ENCODE data around the gene CHRND. TPM values are rescaled to one million over a fixed set of nuclear protein-coding genes. Genes with fewer than 3 reads are reported as not detected.

CHRND gene
- polyA plus RNA-seq, 3 donors from 2014 or later: not detected

- Mint-ChIP-seq H3K27me3 (ENCODE audit: low read depth in 3 of 3) (peaks cover 7 to 10% (median 8%) of the 10 kb centered on the region in 3 donors), H3K27ac (peak overlapping the region in 1 of 6 donors; percentile 25), H3K36me3 (no peaks in the 10 kb centered on the region), H3K4me1 (peaks cover 0 to 3% of the 10 kb centered on the region in 2 donors), H3K9me3 (peaks cover 0 to 3% (median 0%) of the 10 kb centered on the region in 6 donors), H3K4me3 (peak overlapping the region in 2 of 5 donors; percentile 25 to 30)
- DNase-seq: no peak
These were observed 22.1 kb upstream of the CHRND start for GRCh38 chr2:232503809-232504323.

DNA sequence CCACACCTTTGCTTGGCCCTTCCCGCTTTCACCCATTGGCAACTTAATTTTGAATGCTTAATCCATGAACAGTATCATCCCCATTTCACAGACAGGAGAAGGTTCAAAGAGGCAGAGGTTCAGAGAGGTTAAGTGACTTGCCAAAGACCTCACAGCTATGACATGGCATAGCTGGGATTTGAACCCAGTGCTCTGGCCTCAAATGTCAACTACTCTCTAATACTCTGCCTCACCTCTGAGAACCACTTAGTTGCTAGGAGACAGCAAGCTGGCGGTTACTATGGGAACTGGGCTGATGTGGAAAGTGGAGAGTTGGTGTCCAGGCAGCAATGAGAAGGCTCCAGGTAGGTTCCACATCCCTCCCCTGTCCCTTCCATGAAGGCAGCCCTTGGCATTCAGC is 21.5 kb upstream of the CHRND start:
- H3K27ac Mint-ChIP-seq: peak overlapping the region in 1 of 6 donors; percentile 25
- H3K27me3 Mint-ChIP-seq (ENCODE audit: low read depth in 3 of 3): peaks cover 5 to 11% (median 10%) of the 10 kb centered on the region in 3 donors
- H3K4me1 Mint-ChIP-seq: peaks cover 0 to 3% of the 10 kb centered on the region in 2 donors
- DNase-seq: no peak
- H3K36me3 Mint-ChIP-seq: no peaks in the 10 kb centered on the region
- peak overlapping the region in 1 of 5 donors; percentile 38 for H3K4me3 Mint-ChIP-seq
- H3K9me3 Mint-ChIP-seq: peaks cover 0 to 3% (median 0%) of the 10 kb centered on the region in 6 donors

GRCh38 chr2:232505856-232506255 is 20.1 kb upstream of the CHRND start:
- H3K36me3 Mint-ChIP-seq: no peaks in the 10 kb centered on the region
- H3K27ac Mint-ChIP-seq: no peak overlapping the region
- H3K4me3 Mint-ChIP-seq: no peak overlapping the region
- H3K4me1 Mint-ChIP-seq: peaks cover 0 to 3% of the 10 kb centered on the region in 2 donors
- peaks cover 0 to 3% (median 0%) of the 10 kb centered on the region in 6 donors for H3K9me3 Mint-ChIP-seq
- DNase-seq: no peak
- H3K27me3 Mint-ChIP-seq (ENCODE audit: low read depth in 3 of 3): peaks cover 5 to 13% (median 10%) of the 10 kb centered on the region in 3 donors

- no peak for DNase-seq
- no peak overlapping the region for H3K4me3 Mint-ChIP-seq
- H3K9me3 Mint-ChIP-seq: peaks cover 0 to 3% (median 0%) of the 10 kb centered on the region in 6 donors
- no peaks in the 10 kb centered on the region for H3K36me3 Mint-ChIP-seq
- H3K4me1 Mint-ChIP-seq: peaks cover 0 to 3% of the 10 kb centered on the region in 2 donors
- peaks cover 5 to 13% (median 10%) of the 10 kb centered on the region in 3 donors for H3K27me3 Mint-ChIP-seq (ENCODE audit: low read depth in 3 of 3)
- H3K27ac Mint-ChIP-seq: no peak overlapping the region
These were observed 19.3 kb upstream of the CHRND start for GRCh38 chr2:232506709-232507108.

- H3K9me3 Mint-ChIP-seq: peaks cover 0 to 3% (median 0%) of the 10 kb centered on the region in 6 donors
- no peak overlapping the region for H3K4me3 Mint-ChIP-seq
- H3K27ac Mint-ChIP-seq: no peak overlapping the region
- no peak for DNase-seq
- H3K27me3 Mint-ChIP-seq (ENCODE audit: low read depth in 3 of 3): peaks cover 5 to 13% (median 6%) of the 10 kb centered on the region in 3 donors
- peaks cover 0 to 2% of the 10 kb centered on the region in 2 donors for H3K4me1 Mint-ChIP-seq
- H3K36me3 Mint-ChIP-seq: no peaks in the 10 kb centered on the region
These were observed 17.7 kb upstream of the CHRND start for GRCh38 chr2:232508251-232508650.

GRCh38 chr2:232511336-232511890 is 14.5 kb upstream of the CHRND start:
- no peak overlapping the region for H3K27ac Mint-ChIP-seq
- no peaks in the 10 kb centered on the region for H3K4me1 Mint-ChIP-seq
- no peak overlapping the region for H3K4me3 Mint-ChIP-seq
- DNase-seq: no peak
- H3K36me3 Mint-ChIP-seq: no peaks in the 10 kb centered on the region
- peaks cover 1 to 5% (median 3%) of the 10 kb centered on the region in 3 donors for H3K27me3 Mint-ChIP-seq (ENCODE audit: low read depth in 3 of 3)
- H3K9me3 Mint-ChIP-seq: no peaks in the 10 kb centered on the region

GRCh38 chr2:232512602-232513001 is 13.4 kb upstream of the CHRND start:
- peaks cover 1 to 5% (median 5%) of the 10 kb centered on the region in 3 donors for H3K27me3 Mint-ChIP-seq (ENCODE audit: low read depth in 3 of 3)
- H3K36me3 Mint-ChIP-seq: no peaks in the 10 kb centered on the region
- no peak overlapping the region for H3K4me3 Mint-ChIP-seq
- no peak for DNase-seq
- H3K27ac Mint-ChIP-seq: no peak overlapping the region
- H3K9me3 Mint-ChIP-seq: no peaks in the 10 kb centered on the region
- H3K4me1 Mint-ChIP-seq: no peaks in the 10 kb centered on the region

DNA sequence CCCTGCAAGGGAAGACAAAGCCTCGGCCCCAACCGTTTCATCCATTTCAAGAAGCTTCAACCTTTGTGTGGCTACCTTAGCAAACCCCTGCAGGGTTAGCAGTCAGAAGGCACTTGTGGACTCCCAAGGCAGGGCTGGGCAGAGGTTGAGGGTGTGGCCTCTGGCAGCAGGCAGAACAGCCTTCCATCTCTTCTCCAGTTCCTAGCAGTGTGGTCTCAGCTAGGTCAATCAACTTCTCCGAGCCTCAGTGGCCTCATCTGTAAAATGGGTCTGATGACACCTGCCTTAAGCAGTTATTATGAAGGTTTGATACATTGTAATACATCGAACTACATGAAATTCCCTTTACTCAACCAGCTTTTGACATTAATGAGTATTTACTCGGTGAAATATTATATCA is 12.6 kb upstream of the CHRND start:
- H3K27me3 Mint-ChIP-seq (ENCODE audit: low read depth in 3 of 3): peaks cover 1 to 5% (median 5%) of the 10 kb centered on the region in 3 donors
- no peaks in the 10 kb centered on the region for H3K9me3 Mint-ChIP-seq
- no peak for DNase-seq

DNA sequence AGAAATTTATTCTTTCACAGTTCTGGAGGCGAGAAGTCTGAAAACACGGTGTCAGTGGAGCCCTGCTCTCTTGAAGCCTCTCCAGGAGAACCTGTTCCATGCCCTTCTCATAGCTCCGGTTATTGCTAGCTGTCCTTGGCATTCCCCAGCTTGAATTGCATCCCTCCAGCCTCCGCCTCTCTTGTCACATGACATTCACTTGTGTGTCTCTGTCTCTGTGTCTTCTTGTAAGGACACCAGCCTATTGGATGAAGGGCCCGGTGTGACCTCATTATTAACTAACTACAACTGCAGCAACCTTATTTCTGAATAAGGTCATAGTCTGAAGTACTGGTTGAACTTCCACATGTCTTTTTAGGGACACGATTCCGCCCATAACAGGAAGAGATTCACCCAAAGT is 10.3 kb upstream of the CHRND start:
- no peak for DNase-seq
- H3K27ac Mint-ChIP-seq: no peak overlapping the region
- H3K36me3 Mint-ChIP-seq: peaks cover 0 to 3% (median 0%) of the 10 kb centered on the region in 3 donors
- H3K4me3 Mint-ChIP-seq: no peak overlapping the region
- peaks cover 0 to 3% (median 1%) of the 10 kb centered on the region in 3 donors for H3K27me3 Mint-ChIP-seq (ENCODE audit: low read depth in 3 of 3)
- no peaks in the 10 kb centered on the region for H3K4me1 Mint-ChIP-seq
- H3K9me3 Mint-ChIP-seq: no peaks in the 10 kb centered on the region

More for the DNA sequence above, 12.6 kb upstream of the CHRND start:
- peaks cover 0 to under 1% (median 0%) of the 10 kb centered on the region in 3 donors for H3K36me3 Mint-ChIP-seq
- no peak overlapping the region for H3K27ac Mint-ChIP-seq
- no peak overlapping the region for H3K4me3 Mint-ChIP-seq
- no peaks in the 10 kb centered on the region for H3K4me1 Mint-ChIP-seq

GRCh38 chr2:232516551-232516950 is 9.4 kb upstream of the CHRND start:
- Mint-ChIP-seq H3K27ac (no peak overlapping the region), H3K27me3 (ENCODE audit: low read depth in 3 of 3) (peaks cover 3% of the 10 kb centered on the region in 3 donors), H3K36me3 (peaks cover 0 to 3% (median 0%) of the 10 kb centered on the region in 3 donors)

DNA sequence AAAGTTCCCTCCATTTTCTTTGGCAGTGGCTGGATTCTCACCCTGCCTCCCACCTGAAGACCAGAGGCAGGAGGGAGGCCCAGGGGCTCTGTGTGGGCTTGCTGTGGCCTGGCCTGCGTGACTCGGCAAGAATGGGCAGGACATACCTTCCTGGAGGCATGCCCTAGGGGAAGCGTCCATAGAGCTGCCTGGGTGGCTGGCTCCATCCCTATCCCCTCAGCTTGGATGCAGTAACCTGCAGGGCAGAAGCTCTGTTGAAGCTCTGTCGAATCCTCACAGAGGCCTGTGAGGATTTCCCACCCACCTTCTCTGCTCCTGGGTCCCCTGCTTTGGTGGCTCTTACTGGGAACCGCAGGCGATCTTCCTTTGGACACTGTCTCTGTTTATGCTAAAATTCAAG is 7.1 kb upstream of the CHRND start:
- Mint-ChIP-seq H3K27me3 (ENCODE audit: low read depth in 3 of 3) (peaks cover 7 to 9% (median 9%) of the 10 kb centered on the region in 3 donors), H3K27ac (no peak overlapping the region), H3K36me3 (peaks cover 0 to 3% (median 0%) of the 10 kb centered on the region in 3 donors), H3K4me1 (peaks cover 0 to 6% of the 10 kb centered on the region in 2 donors), H3K4me3 (no peak overlapping the region), H3K9me3 (no peaks in the 10 kb centered on the region)
- DNase-seq: no peak

More at GRCh38 chr2:232516551-232516950, 9.4 kb upstream of the CHRND start:
- DNase-seq: no peak
- Mint-ChIP-seq H3K4me1 (peaks cover 0 to 2% of the 10 kb centered on the region in 2 donors), H3K4me3 (no peak overlapping the region), H3K9me3 (no peaks in the 10 kb centered on the region)

DNA sequence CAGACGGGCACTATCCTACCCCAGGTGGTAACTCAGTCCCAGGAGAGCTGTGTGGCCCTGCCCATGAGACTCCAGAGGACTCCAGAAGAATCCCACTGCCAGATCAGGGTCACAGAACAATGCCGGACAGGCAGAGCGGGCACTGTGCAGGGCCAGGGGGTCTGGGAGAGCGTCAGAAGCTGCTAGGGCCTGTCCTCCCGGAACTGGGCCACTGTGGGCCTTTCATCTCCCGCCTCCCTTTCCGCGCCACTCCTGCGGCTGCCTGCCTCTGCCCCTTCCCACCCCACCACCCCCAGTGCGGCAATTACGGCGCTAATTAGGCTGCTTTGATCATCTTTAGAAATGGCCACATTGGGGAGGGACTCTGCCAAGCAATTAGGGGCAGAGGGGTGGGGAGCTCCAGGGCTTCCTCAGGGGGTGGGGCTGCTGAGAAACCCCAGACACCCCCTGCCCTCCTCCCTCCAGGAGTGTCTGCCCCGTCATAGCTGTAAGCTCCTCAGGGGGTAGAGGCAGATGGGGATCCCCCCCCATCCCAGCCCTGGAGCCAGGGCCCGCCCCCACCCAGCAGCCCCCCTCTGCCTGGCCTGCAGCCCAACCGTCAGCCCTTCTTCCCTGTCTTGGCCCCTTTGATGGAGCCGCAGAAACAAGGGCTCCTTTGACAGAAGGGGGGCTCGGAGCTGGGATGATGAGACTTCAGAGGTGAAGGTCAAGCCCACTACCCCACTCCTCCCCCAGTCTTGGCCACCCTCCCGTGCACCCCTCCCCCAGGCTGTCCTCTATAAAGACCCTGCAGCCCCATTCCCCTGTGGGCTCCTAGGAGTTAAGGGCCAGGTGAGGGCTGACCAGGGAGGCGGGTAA is 6.2 kb upstream of the CHRND start, which contains the start of gene PRSS56:
TSS of gene PRSS56 (plus strand) at position 808 of the 858 bp plus-strand sequence. CDS start 211 bp downstream, outside the sequence.
- H3K36me3 Mint-ChIP-seq: peaks cover 0 to 3% (median 0%) of the 10 kb centered on the region in 3 donors
- DNase-seq: no peak
- H3K4me3 Mint-ChIP-seq: peak within 1 kb of the TSS in 1 of 5 donors; percentile 26
- peaks cover 7 to 13% (median 8%) of the 10 kb centered on the region in 3 donors for H3K27me3 Mint-ChIP-seq (ENCODE audit: low read depth in 3 of 3)
- peaks cover 0 to 8% of the 10 kb centered on the region in 2 donors for H3K4me1 Mint-ChIP-seq
- no peaks in the 10 kb centered on the region for H3K9me3 Mint-ChIP-seq
- no peak within 1 kb of the TSS for H3K27ac Mint-ChIP-seq

GRCh38 chr2:232520489-232520888 is 5.5 kb upstream of the CHRND start:
- Mint-ChIP-seq H3K27ac (no peak overlapping the region), H3K27me3 (ENCODE audit: low read depth in 3 of 3) (peaks cover 7 to 13% (median 8%) of the 10 kb centered on the region in 3 donors), H3K4me1 (peaks cover 0 to 8% of the 10 kb centered on the region in 2 donors), H3K9me3 (no peaks in the 10 kb centered on the region), H3K4me3 (peak overlapping the region in 1 of 5 donors; percentile 26), H3K36me3 (peaks cover 0 to 3% (median 0%) of the 10 kb centered on the region in 3 donors)
- no peak for DNase-seq
